ENCODE measurements around the gene SLC24A1.

DNA sequence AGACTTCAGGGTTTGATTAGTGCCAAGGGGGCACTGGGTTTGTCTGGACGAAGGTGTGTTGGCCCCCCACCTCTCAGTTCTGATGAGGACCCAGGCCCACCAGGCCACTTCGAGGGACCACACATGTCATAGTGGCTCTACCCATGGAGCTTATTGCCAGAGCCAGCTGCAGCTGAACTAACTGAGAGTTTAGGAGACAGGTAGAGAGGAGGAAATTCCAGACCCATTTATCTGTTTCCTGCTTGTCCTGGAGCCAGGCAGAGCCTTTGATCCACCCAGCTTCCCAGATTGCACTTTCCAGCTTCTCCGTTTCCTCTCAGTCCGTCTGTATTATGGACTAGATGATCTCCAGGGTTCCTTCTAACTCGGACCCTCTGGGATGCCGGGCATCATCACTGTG is 20.9 kb downstream of the SLC24A1 start:
- TF ChIP-seq, protein P1, sequence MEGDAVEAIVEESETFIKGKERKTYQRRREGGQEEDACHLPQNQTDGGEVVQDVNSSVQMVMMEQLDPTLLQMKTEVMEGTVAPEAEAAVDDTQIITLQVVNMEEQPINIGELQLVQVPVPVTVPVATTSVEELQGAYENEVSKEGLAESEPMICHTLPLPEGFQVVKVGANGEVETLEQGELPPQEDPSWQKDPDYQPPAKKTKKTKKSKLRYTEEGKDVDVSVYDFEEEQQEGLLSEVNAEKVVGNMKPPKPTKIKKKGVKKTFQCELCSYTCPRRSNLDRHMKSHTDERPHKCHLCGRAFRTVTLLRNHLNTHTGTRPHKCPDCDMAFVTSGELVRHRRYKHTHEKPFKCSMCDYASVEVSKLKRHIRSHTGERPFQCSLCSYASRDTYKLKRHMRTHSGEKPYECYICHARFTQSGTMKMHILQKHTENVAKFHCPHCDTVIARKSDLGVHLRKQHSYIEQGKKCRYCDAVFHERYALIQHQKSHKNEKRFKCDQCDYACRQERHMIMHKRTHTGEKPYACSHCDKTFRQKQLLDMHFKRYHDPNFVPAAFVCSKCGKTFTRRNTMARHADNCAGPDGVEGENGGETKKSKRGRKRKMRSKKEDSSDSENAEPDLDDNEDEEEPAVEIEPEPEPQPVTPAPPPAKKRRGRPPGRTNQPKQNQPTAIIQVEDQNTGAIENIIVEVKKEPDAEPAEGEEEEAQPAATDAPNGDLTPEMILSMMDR (conservative IDR thresholded peaks at IDR 0.05; ENCODE audit: low read depth, low read length) = no peak
- TF ChIP-seq RAD21 (IDR thresholded peaks at IDR 0.05; ENCODE audit: low read length) (no peak), CEBPB (IDR thresholded peaks at IDR 0.05; ENCODE audit: low read depth, low read length) (no peak), SMC3 (IDR thresholded peaks at IDR 0.05; ENCODE audit: low read depth, low read length) (no peak), CHD1 (IDR thresholded peaks at IDR 0.05; ENCODE audit: low read depth, low read length) (no peak), POLR2A (IDR thresholded peaks at IDR 0.05; ENCODE audit: low read depth, low read length) (no peak), BHLHE40 (IDR thresholded peaks at IDR 0.05; ENCODE audit: low read depth, low read length) (no peak), RCOR1 (IDR thresholded peaks at IDR 0.05; ENCODE audit: insufficient replicate concordance, low read length) (no peak), NFE2L2 (IDR thresholded peaks at IDR 0.05; ENCODE audit: low read depth, low read length) (no peak)
- TF ChIP-seq, protein P2, sequence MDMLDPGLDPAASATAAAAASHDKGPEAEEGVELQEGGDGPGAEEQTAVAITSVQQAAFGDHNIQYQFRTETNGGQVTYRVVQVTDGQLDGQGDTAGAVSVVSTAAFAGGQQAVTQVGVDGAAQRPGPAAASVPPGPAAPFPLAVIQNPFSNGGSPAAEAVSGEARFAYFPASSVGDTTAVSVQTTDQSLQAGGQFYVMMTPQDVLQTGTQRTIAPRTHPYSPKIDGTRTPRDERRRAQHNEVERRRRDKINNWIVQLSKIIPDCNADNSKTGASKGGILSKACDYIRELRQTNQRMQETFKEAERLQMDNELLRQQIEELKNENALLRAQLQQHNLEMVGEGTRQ (IDR thresholded peaks at IDR 0.05; ENCODE audit: low read depth, low read length) = no peak
